Choroid plexus epithelial cell (primary cell): Measurements from ENCODE around the gene CUTA.

ENCODE experiments used
- DNase-seq: peaks from one replicate; pipeline ENCODE4 v3.0.0-alpha.2; 2010; ENCODE audit warnings: low read depth
- H3K4me3 ChIP-seq: 2 replicates; pipeline ENCODE4 v1.5.1; 2011; ENCODE audit warnings: low read depth, mild to moderate bottlenecking, control low read depth, low read length, moderate library complexity
- CTCF ChIP-seq: conservative IDR thresholded peaks from 2 replicates; pipeline ENCODE4 v1.5.1; 2011; ENCODE audit warnings: low read depth, mild to moderate bottlenecking, control low read depth, inconsistent platforms, low read length, moderate library complexity

The CUTA gene

GRCh38 chr6:33424855-33425667, 7.2 kb upstream of the CUTA start:
- peak overlapping the region; percentile 69 for H3K4me3 ChIP-seq
- DNase-seq = no peak
- TF ChIP-seq CTCF = no peak

GRCh38 chr6:33423777-33424176, 5.9 kb upstream of the CUTA start:
- no peak for TF ChIP-seq CTCF
- H3K4me3 ChIP-seq = no peak overlapping the region

GRCh38 chr6:33421344-33421643, 3.4 kb upstream of the CUTA start:
- no peak overlapping the region for H3K4me3 ChIP-seq
- no peak for TF ChIP-seq CTCF
- no peak for DNase-seq

More at GRCh38 chr6:33423777-33424176, 5.9 kb upstream of the CUTA start:
- DNase-seq = no peak

- DNase-seq = no peak
- H3K4me3 ChIP-seq = peak overlapping the region; percentile 58
- TF ChIP-seq CTCF = no peak
These were observed 2.8 kb upstream of the CUTA start for GRCh38 chr6:33420491-33421343.

GRCh38 chr6:33419580-33420490, 1.9 kb upstream of the CUTA start, which contains the start of gene SYNGAP1:
Gene SYNGAP1 (plus strand): TSS chr6:33420065. CDS start chr6:33420265, 200 bp downstream.
- no peak for TF ChIP-seq CTCF
- DNase-seq = peak; percentile 66
- peak within 1 kb of the TSS; percentile 58 for H3K4me3 ChIP-seq

GRCh38 chr6:33418690-33419291, 884 bp upstream of the CUTA start:
- no peak for TF ChIP-seq CTCF
- H3K4me3 ChIP-seq = peak overlapping the region; percentile 49
- DNase-seq = peak; percentile 50
